ENCODE results near the gene HTR2A. TPM values are rescaled to one million over a fixed set of nuclear protein-coding genes. Genes with fewer than 3 reads are reported as not detected.
A peak's percentile ranks its signal among the peaks of the same experiment; 100 is the strongest.

Gene HTR2A
- total RNA-seq, 1 donor from 2014 or later: not detected

- no peak for TF ChIP-seq CTCF (IDR thresholded peaks at IDR 0.05; ENCODE audit: insufficient read depth, low read length, poor library complexity, severe bottlenecking)
- Histone ChIP-seq H3K4me3 (ENCODE audit: low read depth, low read length) (no peak overlapping the region), H3K27me3 (ENCODE audit: control insufficient read depth, insufficient read depth, low read length) (no peaks in the 10 kb centered on the region), H3K36me3 (ENCODE audit: control insufficient read depth, insufficient read depth, low read length) (no peaks in the 10 kb centered on the region)
- no peak for DNase-seq (ENCODE audit: low read depth)
Observed at GRCh38 chr13:46914341-46914740, 17.5 kb upstream of the HTR2A start.

GRCh38 chr13:46913757-46914156 is 16.9 kb upstream of the HTR2A start:
- H3K4me3 ChIP-seq (ENCODE audit: low read depth, low read length): no peak overlapping the region
- no peaks in the 10 kb centered on the region for H3K36me3 ChIP-seq (ENCODE audit: control insufficient read depth, insufficient read depth, low read length)
- H3K27me3 ChIP-seq (ENCODE audit: control insufficient read depth, insufficient read depth, low read length): no peaks in the 10 kb centered on the region
- no peak for TF ChIP-seq CTCF (IDR thresholded peaks at IDR 0.05; ENCODE audit: insufficient read depth, low read length, poor library complexity, severe bottlenecking)
- DNase-seq (ENCODE audit: low read depth): no peak

GRCh38 chr13:46909042-46909441 is 12.2 kb upstream of the HTR2A start:
- Histone ChIP-seq H3K4me3 (ENCODE audit: low read depth, low read length) (no peak overlapping the region), H3K27me3 (ENCODE audit: control insufficient read depth, insufficient read depth, low read length) (no peaks in the 10 kb centered on the region), H3K36me3 (ENCODE audit: control insufficient read depth, insufficient read depth, low read length) (no peaks in the 10 kb centered on the region)
- DNase-seq (ENCODE audit: low read depth): no peak
- TF ChIP-seq CTCF (IDR thresholded peaks at IDR 0.05; ENCODE audit: insufficient read depth, low read length, poor library complexity, severe bottlenecking): no peak

- H3K4me3 ChIP-seq (ENCODE audit: low read depth, low read length): no peak overlapping the region
- H3K36me3 ChIP-seq (ENCODE audit: control insufficient read depth, insufficient read depth, low read length): no peaks in the 10 kb centered on the region
- no peak for TF ChIP-seq CTCF (IDR thresholded peaks at IDR 0.05; ENCODE audit: insufficient read depth, low read length, poor library complexity, severe bottlenecking)
- no peaks in the 10 kb centered on the region for H3K27me3 ChIP-seq (ENCODE audit: control insufficient read depth, insufficient read depth, low read length)
- DNase-seq (ENCODE audit: low read depth): no peak
Observed at GRCh38 chr13:46908501-46908900, 11.6 kb upstream of the HTR2A start.

- TF ChIP-seq CTCF (IDR thresholded peaks at IDR 0.05; ENCODE audit: insufficient read depth, low read length, poor library complexity, severe bottlenecking): no peak
- no peaks in the 10 kb centered on the region for H3K27me3 ChIP-seq (ENCODE audit: control insufficient read depth, insufficient read depth, low read length)
- H3K4me3 ChIP-seq (ENCODE audit: low read depth, low read length): no peak overlapping the region
- DNase-seq (ENCODE audit: low read depth): no peak
- no peaks in the 10 kb centered on the region for H3K36me3 ChIP-seq (ENCODE audit: control insufficient read depth, insufficient read depth, low read length)
Observed at GRCh38 chr13:46906405-46906804, 9.6 kb upstream of the HTR2A start.

- Histone ChIP-seq H3K27me3 (ENCODE audit: control insufficient read depth, insufficient read depth, low read length) (no peaks in the 10 kb centered on the region), H3K4me3 (ENCODE audit: low read depth, low read length) (no peak overlapping the region), H3K36me3 (ENCODE audit: control insufficient read depth, insufficient read depth, low read length) (no peaks in the 10 kb centered on the region)
- DNase-seq (ENCODE audit: low read depth): peak; percentile 4
- peak; percentile 33 for TF ChIP-seq CTCF (IDR thresholded peaks at IDR 0.05; ENCODE audit: insufficient read depth, low read length, poor library complexity, severe bottlenecking)
Observed at GRCh38 chr13:46905249-46905648, 8.4 kb upstream of the HTR2A start.
